Ascending aorta (tissue), 1 donor: Measurements from ENCODE around the gene SFTPA1. TPM values are rescaled to one million over a fixed set of nuclear protein-coding genes. Genes with fewer than 3 reads are reported as not detected.

ENCODE experiments used
- total RNA-seq: library from RNA; depleted of rRNA; stranded (reverse); fragments of >200 nt; gene quantifications from one replicate; pipeline ENCODE4 v1.1.0, GENCODE V29; 2016

Gene SFTPA1
- total RNA-seq, 1 donor from 2014 or later = not detected

Other genes starting within 250 kb of the SFTPA1 start
- 180 TPM for gene ZCCHC24, start 165.3 kb upstream of the SFTPA1 start, total RNA-seq
- 0.21 TPM for gene EIF5AL1, start 98.4 kb upstream of the SFTPA1 start, total RNA-seq
- gene SFTPA2, start 50.5 kb upstream of the SFTPA1 start, total RNA-seq = not detected
- gene NUTM2B, start 92.3 kb downstream of the SFTPA1 start, total RNA-seq = 4.5 TPM
- not detected for gene NUTM2E, start 215.8 kb downstream of the SFTPA1 start, total RNA-seq